Hippocampal formation (tissue), 2 donors: ENCODE data around the gene JAZF1.

Source experiments
- DNase-seq, 2 donors: peaks; one replicate each; lab custom pipeline; 2025; lab: John Stamatoyannopoulos, UW

The JAZF1 gene

DNA sequence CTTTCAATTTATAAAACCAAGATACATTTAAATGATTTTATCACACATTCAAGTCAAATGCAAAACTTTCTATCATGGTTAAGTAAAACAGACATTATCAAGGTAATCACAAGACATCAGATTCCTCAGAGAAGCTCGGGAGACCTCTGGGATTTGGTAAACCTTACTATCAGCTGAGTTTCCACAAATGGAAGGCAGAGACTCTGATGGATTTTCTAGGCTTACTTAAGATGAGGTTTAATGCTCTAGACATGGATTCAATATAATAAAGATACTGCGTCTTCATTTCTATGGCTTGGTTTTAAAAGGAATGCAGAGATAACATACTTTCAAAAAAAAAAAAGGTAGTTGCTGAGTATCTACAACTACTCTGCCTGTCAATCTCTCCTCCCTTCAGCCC, 171.7 kb downstream of the JAZF1 start:
- DNase-seq, result no peak

DNA sequence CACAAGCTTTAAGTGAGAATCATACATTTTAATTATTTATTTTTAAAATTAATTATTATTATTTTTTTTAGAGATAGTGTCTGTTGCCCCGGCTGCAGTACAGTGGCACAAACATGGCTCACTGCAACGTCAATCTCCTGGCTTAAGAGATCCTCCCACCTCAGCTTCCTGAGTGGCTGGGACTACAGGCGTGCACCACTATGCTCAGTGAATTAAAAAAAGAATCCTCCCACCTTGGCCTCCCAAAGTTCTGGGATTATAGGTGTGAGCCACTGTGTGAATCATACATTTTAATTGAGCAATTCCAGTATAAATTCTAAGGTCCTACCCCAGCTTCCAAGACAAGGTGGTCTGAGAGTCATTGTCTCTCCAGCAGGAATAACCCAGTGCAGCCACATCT, 172.4 kb downstream of the JAZF1 start:
- no peak for DNase-seq

DNA sequence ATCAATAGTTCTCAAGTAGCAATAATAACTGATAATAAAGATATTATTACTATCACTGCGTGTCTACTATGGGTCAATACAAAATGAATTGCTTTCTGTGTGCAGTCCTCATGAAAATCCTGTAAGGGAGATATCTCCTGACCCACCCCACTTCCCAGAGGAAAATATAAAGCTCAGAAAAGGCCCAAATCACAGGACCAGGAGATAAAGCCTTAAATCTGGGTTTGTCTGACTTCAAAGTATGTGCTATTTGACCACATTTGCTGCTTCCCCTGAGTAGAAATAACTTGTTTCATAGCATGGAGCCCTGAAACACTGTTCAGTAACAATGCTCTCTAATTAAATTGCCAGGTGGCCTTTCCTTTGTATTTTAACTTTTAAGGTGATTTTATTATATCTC, 174.1 kb downstream of the JAZF1 start:
- DNase-seq, result no peak

DNA sequence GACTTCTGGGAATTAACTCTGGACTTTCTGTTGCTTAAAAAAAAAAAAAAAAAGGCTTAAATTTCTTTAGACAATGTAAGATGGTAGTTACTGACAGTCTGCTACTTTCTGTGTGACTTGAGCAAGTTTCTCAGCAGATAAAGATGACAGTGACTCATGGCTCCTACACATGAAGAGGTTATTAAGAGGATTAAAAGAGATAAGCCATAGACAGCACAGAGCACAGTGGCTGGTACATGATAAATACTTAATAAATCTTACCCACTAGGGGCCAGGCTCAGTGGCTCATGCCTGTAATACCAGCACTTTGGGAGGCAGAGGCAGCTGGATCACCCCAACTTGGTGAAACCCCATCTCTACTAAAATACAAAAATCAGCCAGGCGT, 174.8 kb downstream of the JAZF1 start:
- no peak for DNase-seq

DNA sequence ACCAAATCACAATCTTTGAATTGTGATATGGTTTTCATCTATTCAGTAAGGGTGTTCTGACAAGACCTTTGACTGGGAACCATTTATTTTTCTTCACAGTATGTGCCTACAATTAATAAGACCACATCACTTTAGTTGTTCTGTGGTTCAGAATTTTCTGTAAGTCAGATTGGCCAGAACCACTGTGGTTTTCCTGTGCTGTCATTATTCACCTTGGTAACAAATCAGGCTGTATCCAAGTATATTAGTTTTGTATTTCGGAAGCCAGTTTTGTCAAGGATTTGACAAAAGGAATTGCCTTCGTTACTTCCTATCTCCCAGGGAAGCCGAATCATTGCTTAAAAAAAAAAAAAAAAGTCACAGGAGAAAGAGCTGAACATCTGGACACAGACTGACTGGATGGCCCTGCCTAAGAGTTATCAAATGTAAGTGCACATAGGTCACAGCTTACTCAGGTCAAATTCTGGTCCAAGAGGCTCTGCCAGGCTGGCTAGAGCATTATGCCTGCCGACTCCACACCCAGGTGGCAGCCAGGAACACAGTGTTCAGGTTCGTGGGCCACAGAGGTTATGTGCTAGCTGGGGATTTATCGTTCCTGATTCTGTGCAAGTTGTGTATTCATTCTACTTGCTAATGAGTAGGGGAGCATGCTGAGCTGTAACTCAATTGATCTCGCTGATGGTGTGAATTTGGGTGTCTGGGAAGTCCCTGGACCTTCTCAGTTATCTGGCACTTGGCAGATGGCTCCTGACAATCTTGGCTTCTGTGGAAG, 175.3 kb downstream of the JAZF1 start:
- no peak for DNase-seq

DNA sequence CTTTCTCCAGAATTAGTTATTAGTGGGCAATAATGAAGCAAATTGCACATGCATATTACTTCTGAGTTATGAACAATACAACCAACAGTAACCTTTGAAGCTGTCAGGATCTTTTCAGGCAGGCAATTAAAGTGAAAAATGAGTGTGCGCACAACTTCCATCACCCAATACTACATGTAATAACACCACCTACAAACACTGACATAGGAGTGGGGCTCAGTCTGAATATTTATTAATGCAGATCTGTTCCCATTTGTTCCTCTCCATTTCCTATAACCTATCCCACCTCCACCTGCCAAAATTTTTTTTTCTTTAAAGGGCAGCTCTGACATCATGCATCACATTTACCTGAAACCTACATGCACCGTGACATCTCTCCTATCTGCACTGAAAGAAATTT, 177.2 kb downstream of the JAZF1 start:
- DNase-seq, result no peak

DNA sequence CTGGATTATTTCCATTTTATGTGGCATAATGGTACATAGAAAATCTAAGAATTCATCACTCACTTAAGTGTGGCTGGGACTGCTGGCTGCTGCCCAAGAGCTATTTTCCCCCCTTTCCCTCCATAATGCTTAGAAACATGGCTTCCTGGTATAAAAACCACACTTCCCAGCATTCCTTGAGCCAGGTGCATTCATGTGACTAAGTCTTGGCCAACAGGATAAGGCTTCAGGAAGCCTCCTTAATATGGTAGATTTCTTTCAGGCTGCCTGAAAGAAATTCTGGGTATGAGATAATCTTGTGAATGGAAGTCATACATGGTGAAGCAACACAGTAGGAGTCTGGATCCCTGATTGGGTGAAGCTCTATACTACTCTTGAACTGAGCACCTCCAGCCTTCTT, 178.0 kb downstream of the JAZF1 start:
- DNase-seq, result no peak

DNA sequence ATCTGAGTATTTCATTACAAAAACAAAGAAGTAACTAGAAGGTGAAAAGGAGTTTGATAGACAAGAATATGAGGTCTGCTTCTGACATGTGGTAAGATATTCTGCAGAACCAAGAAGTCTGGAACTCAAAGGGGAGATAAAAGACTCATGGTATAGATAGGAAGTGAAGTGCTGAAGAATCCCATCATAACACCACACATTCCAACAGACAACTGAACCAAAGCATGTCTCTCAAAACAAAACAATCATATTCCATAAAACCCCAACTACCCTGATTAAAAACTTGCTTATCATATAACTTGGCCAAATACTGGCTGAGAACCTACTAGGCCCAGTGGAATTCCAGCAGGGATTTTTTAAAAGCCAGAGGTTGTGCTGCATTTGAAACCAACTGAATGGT, 178.7 kb downstream of the JAZF1 start:
- no peak for DNase-seq

DNA sequence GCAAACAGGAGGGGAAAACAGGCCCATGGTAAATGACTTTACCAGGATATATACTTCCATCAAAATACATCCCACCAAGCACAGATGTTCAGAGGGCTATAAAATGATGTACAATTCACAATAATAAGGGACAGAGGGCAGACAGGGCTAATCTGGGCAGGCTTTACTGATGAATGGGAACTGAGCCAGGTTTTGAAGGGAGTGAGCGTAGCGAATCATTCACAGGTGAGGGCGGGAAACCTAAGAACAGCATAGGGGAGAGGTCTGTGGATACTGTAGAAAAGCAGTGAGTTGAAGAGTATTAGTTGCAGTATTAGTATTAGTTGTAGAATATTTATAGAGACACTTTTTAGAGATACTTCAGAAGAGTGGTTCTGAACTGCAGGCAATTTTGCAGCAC, 180.8 kb downstream of the JAZF1 start:
- DNase-seq, result no peak

DNA sequence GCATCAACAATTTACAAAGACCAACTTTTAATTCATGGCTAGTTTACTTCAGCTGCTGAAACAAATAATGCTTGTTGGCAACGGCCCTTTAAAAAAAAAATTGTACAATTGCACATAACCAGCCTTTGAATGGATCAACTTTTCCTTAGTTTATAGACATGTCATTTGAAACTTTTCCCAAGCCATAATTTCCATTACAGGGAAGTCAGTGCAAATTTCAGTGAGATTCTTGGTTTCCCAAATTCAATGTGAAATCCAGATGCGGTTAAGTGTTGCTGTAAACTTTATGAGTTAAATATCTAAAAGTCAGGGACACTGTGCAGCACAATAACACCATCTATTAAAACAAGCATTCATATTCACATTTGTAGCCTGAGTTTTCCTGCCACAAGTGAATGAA, 182.2 kb downstream of the JAZF1 start:
- no peak for DNase-seq

DNA sequence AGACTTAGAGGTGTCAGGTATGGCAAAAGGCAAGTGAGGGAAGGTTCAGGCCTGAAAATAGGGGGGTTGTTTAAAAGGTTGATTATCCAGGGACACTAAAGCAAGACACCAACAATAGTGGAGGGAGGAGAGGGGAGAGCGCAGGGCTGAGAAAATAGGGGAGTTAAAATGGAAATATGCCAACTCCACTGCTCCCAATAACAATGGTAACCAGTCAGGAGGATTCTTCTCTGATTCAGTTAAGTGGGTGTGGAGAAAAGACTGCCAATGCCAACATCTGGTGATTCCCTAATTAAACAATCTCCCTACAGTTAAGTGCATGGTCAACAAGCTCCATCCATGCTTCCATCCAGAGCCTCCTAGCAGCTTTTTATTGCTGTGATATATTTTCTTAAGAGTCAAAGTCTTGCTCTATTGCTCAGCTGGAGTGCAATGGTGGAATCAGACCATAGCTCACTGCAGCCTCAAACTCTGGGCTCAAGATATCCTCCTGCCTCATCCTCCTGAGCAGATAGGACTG, 183.3 kb downstream of the JAZF1 start:
- DNase-seq, result no peak

DNA sequence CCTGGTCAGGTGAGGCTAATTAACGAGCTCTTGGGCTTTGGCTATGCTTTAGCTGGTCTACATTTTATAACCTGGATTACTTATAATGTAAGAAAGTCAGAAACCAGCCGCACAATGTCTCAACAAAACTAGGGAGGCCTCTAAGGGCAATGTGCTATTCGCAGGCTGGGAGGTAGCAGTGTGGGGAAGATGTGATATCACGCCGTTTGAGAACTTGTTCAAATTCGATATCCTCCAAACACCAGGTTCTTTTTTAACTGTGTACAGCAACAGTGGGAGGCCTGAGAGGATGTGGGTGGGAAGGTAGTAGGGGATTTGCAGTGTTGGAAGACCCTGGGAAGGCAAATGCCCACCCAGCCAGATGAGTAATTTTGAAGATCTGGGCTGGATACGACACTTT, 184.5 kb downstream of the JAZF1 start:
- DNase-seq, result no peak

DNA sequence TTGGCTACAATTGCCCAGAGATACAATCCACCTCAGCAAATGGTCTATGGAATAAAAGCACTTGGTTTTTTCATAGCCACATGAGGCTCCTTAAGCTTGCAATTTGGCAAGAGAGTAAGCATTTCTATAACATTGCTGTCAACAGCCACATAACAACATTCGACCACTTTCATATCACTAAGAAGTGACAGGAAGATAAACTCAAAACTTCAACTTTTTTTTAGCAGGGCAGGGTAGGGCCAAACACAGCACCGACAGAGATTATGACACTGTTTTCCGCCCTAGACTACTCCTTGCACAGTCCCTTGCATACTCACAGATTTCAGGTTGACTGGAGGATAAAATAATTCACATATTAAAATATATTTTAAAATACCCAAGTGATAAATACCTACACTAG, 185.4 kb downstream of the JAZF1 start:
- no peak for DNase-seq

DNA sequence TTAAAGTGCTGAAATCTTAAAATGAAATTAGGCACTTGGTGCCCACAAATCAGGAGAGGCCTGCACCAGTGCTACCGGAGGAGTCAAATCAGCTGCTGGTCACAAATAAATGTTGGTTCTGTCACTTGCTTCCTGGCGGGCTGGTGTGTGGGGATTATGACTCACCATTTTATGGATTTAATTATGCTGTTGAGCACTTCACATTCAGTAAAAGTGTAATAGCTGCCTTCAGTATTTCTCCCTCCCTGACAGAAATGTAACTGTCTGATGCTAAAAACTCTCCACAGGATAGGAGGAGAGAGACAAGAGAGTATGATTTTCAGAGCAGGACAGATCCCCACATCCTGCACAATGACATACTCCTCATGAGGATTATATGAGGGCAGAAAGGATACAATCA, 186.0 kb downstream of the JAZF1 start:
- DNase-seq, result no peak

DNA sequence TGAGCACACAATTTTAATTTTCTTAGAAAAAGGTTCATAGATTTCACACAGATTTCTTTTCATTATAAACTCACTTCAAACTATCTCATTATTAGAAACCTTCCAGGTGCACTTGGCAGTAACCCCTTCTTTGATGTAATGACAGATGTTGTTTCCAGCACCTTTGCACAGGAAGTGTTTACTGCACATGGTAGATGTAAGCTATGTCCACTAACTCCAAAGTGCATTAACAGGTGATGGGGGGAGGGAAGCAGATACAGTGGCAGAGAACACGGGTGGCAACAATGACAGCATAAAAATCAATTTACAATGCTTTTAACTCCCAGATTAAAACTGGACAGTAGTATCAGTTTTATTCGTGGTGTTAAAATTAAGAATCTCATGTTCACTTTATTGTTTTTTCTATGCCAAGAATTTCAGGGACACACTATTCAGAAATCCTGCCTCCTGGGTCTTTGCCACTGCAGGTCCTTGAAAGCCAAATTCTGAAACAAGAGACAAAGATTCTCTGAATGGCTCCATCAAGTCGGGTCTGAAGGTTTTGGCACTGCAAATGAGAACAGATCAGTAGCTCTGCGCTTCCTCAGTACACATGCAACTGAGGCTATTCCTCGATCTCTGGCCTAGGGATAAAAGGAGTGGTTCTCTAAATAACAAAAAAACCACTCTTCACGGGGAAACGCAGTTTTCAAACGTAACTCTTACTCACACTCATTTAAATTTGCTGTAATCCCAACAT, 187.7 kb downstream of the JAZF1 start:
- DNase-seq, result peak in 1 of 2 donors; percentile 7

DNA sequence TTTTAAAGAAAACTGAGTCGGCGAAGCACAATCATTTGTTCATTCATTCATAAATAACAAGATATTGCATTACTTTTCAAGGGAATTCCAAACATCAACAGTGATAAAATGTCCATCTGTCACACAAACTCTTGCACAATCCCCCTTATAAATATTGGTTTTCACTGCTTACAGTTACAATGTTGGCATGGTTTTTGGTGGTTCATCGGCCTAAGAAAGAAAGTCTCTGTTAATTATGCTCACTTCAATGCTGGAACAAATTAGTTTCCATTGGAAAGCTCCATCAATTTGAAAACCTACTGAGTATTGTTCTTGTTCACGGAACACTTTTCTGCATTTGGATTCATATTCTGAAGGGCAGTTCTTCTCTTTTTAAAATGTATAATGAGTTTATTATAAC, 188.5 kb downstream of the JAZF1 start:
- peak in 1 of 2 donors; percentile 59 for DNase-seq

DNA sequence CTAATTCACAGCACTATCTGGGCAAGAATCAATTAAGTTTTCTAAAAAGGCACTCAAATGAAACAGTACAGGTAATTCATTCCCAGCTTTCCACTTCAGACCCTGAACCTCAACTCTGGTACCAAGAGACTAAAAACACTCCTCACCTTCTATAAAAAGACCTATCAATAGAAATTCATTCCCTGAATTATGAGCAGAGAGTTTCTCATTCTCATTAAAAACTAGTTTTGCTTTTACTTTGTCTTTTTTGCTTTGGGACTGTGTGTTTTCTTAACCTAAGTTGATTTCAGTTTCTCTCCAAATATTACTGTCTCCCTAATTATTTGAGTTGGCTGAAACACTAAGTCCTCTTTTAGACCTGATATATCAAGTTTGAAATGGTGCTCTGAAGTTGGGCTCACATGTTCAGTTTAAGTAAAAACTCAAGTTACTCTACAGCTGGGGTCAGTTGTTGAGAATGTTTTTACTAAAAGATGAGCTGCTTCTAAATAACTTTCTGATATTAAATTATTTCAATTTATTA, 189.5 kb downstream of the JAZF1 start:
- no peak for DNase-seq

DNA sequence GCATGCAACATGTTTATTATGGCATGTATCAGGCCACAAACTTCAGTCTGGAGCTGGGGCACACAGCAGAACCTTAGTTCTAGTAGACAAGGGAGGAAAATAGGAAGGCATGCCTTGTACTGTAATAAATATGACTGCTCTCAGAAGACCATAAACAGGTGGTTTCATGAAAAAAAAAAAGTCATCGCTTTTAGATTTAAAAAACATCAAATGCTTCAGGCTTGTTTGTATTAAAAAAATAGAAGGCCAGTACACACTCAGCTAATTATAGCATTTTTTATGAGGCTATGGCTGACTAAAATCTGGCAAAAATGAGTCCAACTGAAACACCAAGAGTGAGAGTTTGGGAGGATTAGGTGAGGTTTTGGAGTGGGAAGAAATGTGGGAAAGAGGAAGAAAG, 204.1 kb downstream of the JAZF1 start:
- DNase-seq, result no peak

DNA sequence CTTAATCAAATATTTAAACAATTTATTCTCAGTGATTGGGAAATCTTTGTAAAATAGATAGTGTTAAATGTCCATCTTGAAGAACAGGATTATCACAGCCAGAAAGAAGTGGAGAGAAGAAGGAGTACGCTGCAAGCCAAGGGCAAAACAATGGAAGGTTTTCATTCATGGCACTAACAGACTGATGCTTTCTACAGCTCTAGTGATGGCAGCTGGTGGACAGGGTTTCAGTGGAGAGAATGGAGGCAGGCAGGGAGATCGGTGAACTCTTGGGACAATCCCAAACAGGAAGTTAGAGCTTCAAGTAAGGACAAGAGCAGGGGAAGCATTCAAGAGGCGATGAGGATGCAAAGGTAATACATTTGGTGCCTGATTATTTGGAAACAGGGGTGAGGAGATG, 207.0 kb downstream of the JAZF1 start:
- peak; percentile 15 to 49 for DNase-seq

DNA sequence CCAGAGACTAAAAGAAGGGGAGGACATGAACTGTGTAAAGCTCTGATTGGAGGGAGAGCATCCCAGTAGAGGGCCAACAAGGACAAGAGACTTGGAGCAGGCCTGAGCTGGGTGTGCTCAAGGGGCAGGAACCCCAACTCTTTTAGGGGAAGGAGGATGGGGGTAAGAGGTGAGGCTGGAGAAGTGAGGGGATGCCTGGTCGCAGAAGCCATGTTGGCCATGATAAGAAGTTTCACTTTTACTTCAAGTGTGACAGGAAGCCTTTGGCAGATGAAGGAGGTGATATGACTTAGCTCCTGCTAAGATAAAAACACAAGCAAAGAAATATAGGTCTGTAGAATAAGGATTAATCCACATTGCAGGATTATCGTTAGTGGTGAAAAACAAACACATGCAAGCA, 208.3 kb downstream of the JAZF1 start:
- no peak for DNase-seq

DNA sequence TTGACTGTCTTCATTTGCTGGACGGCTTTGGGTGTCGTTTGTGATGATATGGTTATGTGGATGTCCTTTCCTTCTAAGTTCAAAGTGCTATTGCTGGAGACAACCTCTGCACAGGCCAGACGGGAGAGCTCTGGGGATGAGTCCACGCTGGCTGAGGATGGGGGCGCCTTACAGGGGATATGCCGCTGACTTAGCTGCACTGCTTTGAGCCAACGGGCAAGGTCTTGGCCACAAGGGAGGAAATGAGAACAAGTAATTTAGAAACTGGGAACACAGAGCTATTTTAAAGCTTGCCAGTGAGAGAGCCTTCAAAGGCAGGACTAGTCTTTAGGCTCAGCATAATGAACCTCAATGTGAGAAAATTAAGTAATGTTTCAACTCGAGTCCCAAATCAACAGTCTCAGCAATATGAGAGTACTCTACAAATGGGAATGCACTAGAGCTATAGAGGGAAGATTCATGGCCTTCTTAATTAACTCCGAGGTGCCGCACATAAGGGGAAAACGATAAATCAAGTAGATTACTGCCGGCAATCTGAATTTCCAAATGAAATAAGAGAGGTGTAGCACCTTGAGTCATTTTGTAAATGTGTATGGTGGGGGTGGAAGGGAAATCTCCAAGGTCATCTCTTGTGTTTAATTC, 209.3 kb downstream of the JAZF1 start:
- DNase-seq, result no peak

DNA sequence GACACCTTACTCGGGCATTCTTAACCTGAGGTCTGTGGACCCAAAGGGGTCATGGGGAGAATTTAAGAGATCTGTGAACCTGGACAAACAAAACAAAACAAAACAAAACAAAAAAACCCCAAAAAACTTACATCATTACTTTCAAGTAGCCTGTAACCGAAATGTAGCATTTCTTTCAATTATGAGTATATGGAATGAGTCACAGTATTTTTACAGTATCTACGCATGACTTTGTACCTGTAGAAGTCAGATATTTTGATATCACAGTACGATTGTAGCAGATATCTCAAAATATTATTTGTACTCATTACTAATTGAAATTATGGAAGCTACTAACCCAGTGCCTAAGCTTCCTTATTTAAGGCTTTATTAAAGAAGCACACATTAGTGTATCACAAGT, 210.2 kb downstream of the JAZF1 start:
- DNase-seq, result no peak

DNA sequence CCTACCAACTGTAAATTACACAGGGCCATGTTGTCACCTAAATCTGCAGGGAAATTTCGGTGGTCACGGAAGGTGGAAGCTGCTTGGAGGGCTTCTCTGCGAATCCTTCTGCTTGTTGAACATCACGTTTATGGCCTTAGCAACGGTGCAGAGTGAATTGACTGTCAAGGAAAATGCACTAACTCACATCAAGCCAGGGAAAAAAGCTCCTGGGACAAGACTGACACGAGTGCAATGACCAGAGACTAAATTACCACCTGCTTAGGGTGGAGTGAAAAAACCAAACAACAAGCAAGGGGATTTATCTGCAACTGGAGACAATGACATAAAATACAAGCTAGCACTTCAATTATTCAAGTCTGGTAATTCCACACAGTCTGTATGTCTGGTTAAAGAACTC, 211.2 kb downstream of the JAZF1 start:
- no peak for DNase-seq
